ENCODE results near the gene COL7A1.

DNA sequence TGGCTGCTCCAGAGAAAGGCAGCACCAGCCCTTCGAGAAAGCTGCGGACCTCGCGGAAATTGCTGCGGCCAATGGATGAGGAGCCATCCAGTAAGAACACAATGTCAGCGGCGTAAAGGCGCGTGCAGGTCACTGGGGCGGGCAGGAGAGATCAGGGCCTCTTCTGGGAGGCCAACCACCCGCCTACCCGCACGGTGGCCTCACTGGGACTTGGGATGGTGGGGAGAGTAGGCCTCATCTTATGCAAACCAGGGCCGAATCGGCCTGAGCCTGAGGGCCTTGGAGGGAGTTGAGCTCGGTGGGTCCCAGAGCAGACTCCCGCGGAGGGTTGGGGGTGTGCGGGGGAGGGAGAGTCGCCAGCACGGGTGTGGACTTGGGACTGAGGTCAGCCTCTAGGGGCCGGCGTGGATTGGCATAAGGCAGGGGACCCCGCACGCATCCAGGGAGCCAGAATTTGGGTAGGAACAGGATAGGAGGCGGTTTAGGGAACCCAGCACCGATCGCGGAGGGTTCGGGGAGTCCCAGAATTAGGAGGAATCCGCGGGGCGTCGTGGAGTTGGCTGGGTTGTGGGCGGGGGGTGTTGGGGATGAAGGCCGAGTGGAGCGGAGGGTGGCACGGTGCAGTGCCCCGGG lies 596 bp downstream of the COL7A1 start:
- TF ChIP-seq, protein P1, sequence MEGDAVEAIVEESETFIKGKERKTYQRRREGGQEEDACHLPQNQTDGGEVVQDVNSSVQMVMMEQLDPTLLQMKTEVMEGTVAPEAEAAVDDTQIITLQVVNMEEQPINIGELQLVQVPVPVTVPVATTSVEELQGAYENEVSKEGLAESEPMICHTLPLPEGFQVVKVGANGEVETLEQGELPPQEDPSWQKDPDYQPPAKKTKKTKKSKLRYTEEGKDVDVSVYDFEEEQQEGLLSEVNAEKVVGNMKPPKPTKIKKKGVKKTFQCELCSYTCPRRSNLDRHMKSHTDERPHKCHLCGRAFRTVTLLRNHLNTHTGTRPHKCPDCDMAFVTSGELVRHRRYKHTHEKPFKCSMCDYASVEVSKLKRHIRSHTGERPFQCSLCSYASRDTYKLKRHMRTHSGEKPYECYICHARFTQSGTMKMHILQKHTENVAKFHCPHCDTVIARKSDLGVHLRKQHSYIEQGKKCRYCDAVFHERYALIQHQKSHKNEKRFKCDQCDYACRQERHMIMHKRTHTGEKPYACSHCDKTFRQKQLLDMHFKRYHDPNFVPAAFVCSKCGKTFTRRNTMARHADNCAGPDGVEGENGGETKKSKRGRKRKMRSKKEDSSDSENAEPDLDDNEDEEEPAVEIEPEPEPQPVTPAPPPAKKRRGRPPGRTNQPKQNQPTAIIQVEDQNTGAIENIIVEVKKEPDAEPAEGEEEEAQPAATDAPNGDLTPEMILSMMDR (IDR thresholded peaks at IDR 0.05) = no peak
- no peak for TF ChIP-seq JUN (CRISPR knock-in tag; IDR thresholded peaks at IDR 0.05)
